Stimulated activated CD4-positive, alpha-beta T cell treated with anti-CD3 and anti-CD28 coated beads, Interleukin-4, amount 100 ng/mL, for 48 hours (primary cell): Measurements from ENCODE around the gene PSTPIP1.
"Not testable (repeated sequence)": the region's sequence is repeated elsewhere in the genome, so short reads cannot be mapped to it uniquely, and the experiment has no call there.

ENCODE experiments used
- DNase-seq, 2 donors: peaks; one replicate each; pipeline ENCODE4 v3.0.0-alpha.2; 2020; ENCODE audit warnings: low read depth in 2 of 2

Gene PSTPIP1

GRCh38 chr15:76994971-76995945 is at the start of gene PSTPIP1:
Gene PSTPIP1, plus strand, starts transcription at chr15:76995126. Its CDS starts 448 bp downstream, at chr15:76995574.
- peak; percentile 53 to 58 for DNase-seq

GRCh38 chr15:76945494-76946093 is 49.3 kb upstream of the PSTPIP1 start:
- DNase-seq, result no peak

GRCh38 chr15:76947454-76947853 is 47.5 kb upstream of the PSTPIP1 start:
- DNase-seq, result no peak

GRCh38 chr15:76951220-76951619 is 43.7 kb upstream of the PSTPIP1 start:
- DNase-seq, result no peak

GRCh38 chr15:76953913-76954312 is 41.0 kb upstream of the PSTPIP1 start:
- DNase-seq, result no peak

- DNase-seq, result no peak
Observed at GRCh38 chr15:76954744-76955143, 40.2 kb upstream of the PSTPIP1 start.

GRCh38 chr15:76961268-76962011 is 33.5 kb upstream of the PSTPIP1 start:
- no peak for DNase-seq

- DNase-seq, result no peak
Observed at GRCh38 chr15:76962337-76963013, 32.5 kb upstream of the PSTPIP1 start.

- DNase-seq, result no peak
Observed at GRCh38 chr15:76963596-76963995, 31.3 kb upstream of the PSTPIP1 start.

GRCh38 chr15:76964157-76964556 is 30.8 kb upstream of the PSTPIP1 start:
- DNase-seq, result no peak

GRCh38 chr15:76966051-76966450 is 28.9 kb upstream of the PSTPIP1 start:
- not testable (repeated sequence) for DNase-seq

- no peak for DNase-seq
Observed at GRCh38 chr15:76967067-76967466, 27.9 kb upstream of the PSTPIP1 start.

GRCh38 chr15:76968306-76968705 is 26.6 kb upstream of the PSTPIP1 start:
- DNase-seq, result no peak

- DNase-seq, result no peak
Observed at GRCh38 chr15:76972389-76973361, 22.3 kb upstream of the PSTPIP1 start.

GRCh38 chr15:76973362-76973743 is 21.6 kb upstream of the PSTPIP1 start:
- DNase-seq, result peak; percentile 62 to 65

GRCh38 chr15:76973906-76974305 is 21.0 kb upstream of the PSTPIP1 start:
- no peak for DNase-seq

- DNase-seq, result no peak
Observed at GRCh38 chr15:76974456-76975036, 20.4 kb upstream of the PSTPIP1 start.

GRCh38 chr15:76976141-76976540 is 18.8 kb upstream of the PSTPIP1 start:
- DNase-seq, result no peak

- DNase-seq, result no peak
Observed at GRCh38 chr15:76976572-76977270, 18.2 kb upstream of the PSTPIP1 start.
